ENCODE data around the gene CRYBG1. TPM values are rescaled to one million over a fixed set of nuclear protein-coding genes. Genes with fewer than 3 reads are reported as not detected.

The CRYBG1 gene
- total and polyA plus RNA-seq, 4 donors, result 0.41 to 12.7 (median 5.8) TPM

DNA sequence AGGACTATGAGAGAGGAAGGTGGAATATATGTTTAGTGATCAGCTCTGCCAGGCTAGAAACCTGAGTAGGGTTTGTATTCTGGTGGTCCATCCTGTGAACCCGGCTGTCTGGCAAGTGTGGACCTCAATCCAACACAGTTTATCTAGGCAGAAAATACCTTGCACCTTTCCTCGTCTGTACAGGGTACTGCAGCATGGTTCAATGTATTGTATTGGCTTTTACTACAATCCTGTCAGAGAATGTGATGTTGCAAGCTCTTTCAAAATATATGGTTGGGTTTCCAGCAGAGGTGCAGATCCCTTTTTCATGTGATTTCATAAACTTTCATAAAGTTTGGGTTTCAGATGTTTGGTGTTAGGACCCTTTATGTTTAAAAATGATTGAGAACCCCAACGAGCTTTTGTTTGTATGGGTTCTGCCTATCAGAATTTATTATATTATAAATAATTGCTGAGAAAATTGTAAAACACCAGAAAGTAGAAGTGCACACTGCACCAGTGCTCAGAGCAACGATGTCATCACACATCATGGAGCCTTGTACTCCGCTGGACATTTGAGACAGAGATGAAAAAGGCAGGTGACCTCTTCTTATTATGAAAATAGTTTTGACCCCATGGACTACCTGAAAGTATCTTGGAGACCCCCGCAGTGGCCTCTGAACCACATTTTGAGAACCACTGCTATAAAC is 162.2 kb downstream of the CRYBG1 start:
- intact Hi-C loops (cut with DNase I), result no loop called here
- ATAC-seq (ENCODE audit: low FRiP score) (no peak), DNase-seq (no peak)
- Histone ChIP-seq H3K4me1 (ENCODE audit: control insufficient read depth in 1 of 2, insufficient read depth in 2 of 2, low read length in 2 of 2) (no peaks in the 10 kb centered on the region), H3K4me3 (ENCODE audit: low read length in 2 of 2) (no peak overlapping the region), H3K36me3 (ENCODE audit: control insufficient read depth in 1 of 2, insufficient read depth in 2 of 2, low read length in 1 of 2) (no peaks in the 10 kb centered on the region), H3K27ac (ENCODE audit: low read depth in 1 of 2, low read length in 2 of 2) (no peak overlapping the region), H3K27me3 (ENCODE audit: control insufficient read depth in 1 of 2, insufficient read depth in 2 of 2, low read length in 1 of 2) (no peaks in the 10 kb centered on the region), H3K9me3 (ENCODE audit: control insufficient read depth, low read length) (no peaks in the 10 kb centered on the region)
- 72 to 74% methylated on average over 6 of the region's 6 CpGs for WGBS, 2 donors

DNA sequence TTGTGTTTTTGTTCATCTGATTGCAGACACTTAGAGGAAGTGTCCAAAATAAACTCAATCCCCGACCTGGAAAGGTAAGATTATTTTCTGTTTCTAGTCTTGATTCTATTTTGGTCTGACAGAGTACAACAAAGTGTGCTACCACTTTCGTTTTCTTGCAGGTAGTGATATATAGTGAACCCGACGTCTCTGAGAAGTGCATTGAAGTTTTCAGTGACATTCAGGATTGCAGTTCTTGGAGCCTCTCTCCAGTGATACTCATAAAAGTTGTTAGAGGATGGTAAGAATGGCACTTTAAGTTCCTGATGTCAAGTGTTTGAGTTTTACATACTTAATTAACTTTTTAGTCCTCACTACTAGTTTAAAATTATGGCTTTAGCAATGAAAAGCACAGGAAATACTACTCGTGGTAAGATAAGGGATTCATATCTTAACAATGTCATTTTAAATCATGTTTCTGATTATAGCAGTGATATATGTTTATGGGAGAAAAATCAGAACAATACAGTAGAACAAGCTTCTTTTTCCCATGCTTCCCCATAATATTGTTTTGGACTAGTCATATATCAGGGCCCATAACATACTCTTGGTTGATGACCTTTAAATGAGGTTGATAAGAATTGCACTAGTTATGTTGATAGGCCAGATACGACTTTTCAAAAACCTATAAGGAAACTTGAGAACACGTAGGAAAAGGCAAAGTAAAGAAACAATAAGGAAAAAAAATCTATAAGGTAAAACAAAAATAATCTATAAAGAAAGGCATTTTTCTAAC is 164.8 kb downstream of the CRYBG1 start:
- Histone ChIP-seq H3K36me3 (ENCODE audit: control insufficient read depth in 1 of 2, insufficient read depth in 2 of 2, low read length in 1 of 2) (no peaks in the 10 kb centered on the region), H3K27me3 (ENCODE audit: control insufficient read depth in 1 of 2, insufficient read depth in 2 of 2, low read length in 1 of 2) (no peaks in the 10 kb centered on the region), H3K27ac (ENCODE audit: low read depth in 1 of 2, low read length in 2 of 2) (no peak overlapping the region), H3K4me3 (ENCODE audit: low read length in 2 of 2) (no peak overlapping the region), H3K9me3 (ENCODE audit: control insufficient read depth, low read length) (no peaks in the 10 kb centered on the region), H3K4me1 (ENCODE audit: control insufficient read depth in 1 of 2, insufficient read depth in 2 of 2, low read length in 2 of 2) (no peaks in the 10 kb centered on the region)
- no peak for DNase-seq
- no peak for ATAC-seq (ENCODE audit: low FRiP score)
- intact Hi-C loops (cut with DNase I), result no loop called here
- 36 to 40% methylated on average over 7 of the region's 7 CpGs for WGBS, 2 donors

DNA sequence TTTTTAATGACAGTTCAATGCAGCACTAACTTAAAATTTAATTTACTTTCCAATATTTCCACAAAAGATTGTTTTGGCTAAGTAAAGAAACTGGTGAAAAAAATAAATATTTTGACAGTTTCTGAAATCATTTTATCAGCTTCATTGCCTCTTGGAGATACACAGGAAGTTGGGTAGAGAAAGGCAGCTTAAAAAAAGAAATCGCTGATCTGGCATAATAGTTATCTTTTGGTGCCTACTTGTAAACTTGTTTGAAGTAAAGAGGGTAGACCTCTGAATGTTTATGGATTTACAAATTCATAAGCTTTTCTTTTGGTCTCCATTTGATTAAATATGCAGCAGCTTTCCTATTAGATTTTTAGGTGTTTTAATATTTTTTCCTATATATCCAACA is 165.4 kb downstream of the CRYBG1 start:
- Histone ChIP-seq H3K27me3 (ENCODE audit: control insufficient read depth in 1 of 2, insufficient read depth in 2 of 2, low read length in 1 of 2) (no peaks in the 10 kb centered on the region), H3K27ac (ENCODE audit: low read depth in 1 of 2, low read length in 2 of 2) (no peak overlapping the region), H3K36me3 (ENCODE audit: control insufficient read depth in 1 of 2, insufficient read depth in 2 of 2, low read length in 1 of 2) (no peaks in the 10 kb centered on the region), H3K4me1 (ENCODE audit: control insufficient read depth in 1 of 2, insufficient read depth in 2 of 2, low read length in 2 of 2) (no peaks in the 10 kb centered on the region), H3K9me3 (ENCODE audit: control insufficient read depth, low read length) (no peaks in the 10 kb centered on the region), H3K4me3 (ENCODE audit: low read length in 2 of 2) (no peak overlapping the region)
- no peak for DNase-seq
- ATAC-seq (ENCODE audit: low FRiP score), result no peak
- WGBS, 2 donors, result 87 to 94% methylated on average over 1 of the region's 1 CpG
- intact Hi-C loops (cut with DNase I), result no loop called here

DNA sequence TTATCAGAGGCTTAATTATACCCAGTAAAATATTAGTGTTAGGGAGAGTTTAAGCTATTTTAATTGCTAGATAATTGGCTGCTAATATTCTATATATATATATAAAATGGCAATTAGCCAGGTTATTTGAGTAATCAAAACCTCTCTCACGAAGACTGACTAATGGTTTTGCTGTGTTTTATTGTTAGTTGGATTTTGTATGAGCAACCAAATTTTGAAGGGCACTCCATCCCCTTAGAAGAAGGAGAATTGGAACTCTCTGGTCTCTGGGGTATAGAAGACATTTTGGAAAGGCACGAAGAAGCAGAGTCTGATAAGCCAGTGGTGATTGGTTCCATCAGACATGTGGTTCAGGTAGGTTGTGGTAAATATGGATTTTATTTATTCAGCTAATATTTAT is 166.6 kb downstream of the CRYBG1 start:
- H3K36me3 ChIP-seq (ENCODE audit: control insufficient read depth in 1 of 2, insufficient read depth in 2 of 2, low read length in 1 of 2), result no peaks in the 10 kb centered on the region
- WGBS, 2 donors, result 56 to 66% methylated on average over 2 of the region's 2 CpGs
- H3K4me3 ChIP-seq (ENCODE audit: low read length in 2 of 2), result no peak overlapping the region
- no peak overlapping the region for H3K27ac ChIP-seq (ENCODE audit: low read depth in 1 of 2, low read length in 2 of 2)
- ATAC-seq (ENCODE audit: low FRiP score) (no peak), DNase-seq (no peak)
- H3K4me1 ChIP-seq (ENCODE audit: control insufficient read depth in 1 of 2, insufficient read depth in 2 of 2, low read length in 2 of 2), result no peaks in the 10 kb centered on the region
- no peaks in the 10 kb centered on the region for H3K27me3 ChIP-seq (ENCODE audit: control insufficient read depth in 1 of 2, insufficient read depth in 2 of 2, low read length in 1 of 2)
- intact Hi-C loops (cut with DNase I), result no loop called here
- H3K9me3 ChIP-seq (ENCODE audit: control insufficient read depth, low read length), result no peaks in the 10 kb centered on the region

DNA sequence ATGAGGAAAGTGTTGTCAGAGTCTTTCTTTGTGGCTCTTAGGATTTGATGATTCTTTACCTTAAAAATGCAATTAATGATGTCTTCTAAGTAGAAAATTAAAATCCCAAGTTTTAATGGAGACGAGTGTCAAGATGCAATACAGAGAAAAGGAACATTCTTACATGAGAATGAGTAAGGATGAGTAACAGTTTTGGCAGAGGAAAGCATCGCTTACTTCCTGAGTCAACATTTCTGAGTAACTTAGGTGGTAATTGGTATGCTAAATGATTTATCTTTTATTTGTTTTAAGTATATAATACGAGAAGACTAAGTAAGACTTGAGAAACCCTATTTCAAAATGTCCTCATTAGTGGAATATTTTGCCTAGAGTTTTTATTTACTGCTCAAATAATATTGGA is 167.5 kb downstream of the CRYBG1 start:
- no peaks in the 10 kb centered on the region for H3K36me3 ChIP-seq (ENCODE audit: control insufficient read depth in 1 of 2, insufficient read depth in 2 of 2, low read length in 1 of 2)
- DNase-seq (no peak), ATAC-seq (ENCODE audit: low FRiP score) (no peak)
- H3K27ac ChIP-seq (ENCODE audit: low read depth in 1 of 2, low read length in 2 of 2), result no peak overlapping the region
- 52 to 59% methylated on average over 3 of the region's 3 CpGs for WGBS, 2 donors
- H3K4me3 ChIP-seq (ENCODE audit: low read length in 2 of 2), result no peak overlapping the region
- intact Hi-C loops (cut with DNase I), result no loop called here
- H3K9me3 ChIP-seq (ENCODE audit: control insufficient read depth, low read length), result no peaks in the 10 kb centered on the region
- H3K27me3 ChIP-seq (ENCODE audit: control insufficient read depth in 1 of 2, insufficient read depth in 2 of 2, low read length in 1 of 2), result no peaks in the 10 kb centered on the region
- no peaks in the 10 kb centered on the region for H3K4me1 ChIP-seq (ENCODE audit: control insufficient read depth in 1 of 2, insufficient read depth in 2 of 2, low read length in 2 of 2)

DNA sequence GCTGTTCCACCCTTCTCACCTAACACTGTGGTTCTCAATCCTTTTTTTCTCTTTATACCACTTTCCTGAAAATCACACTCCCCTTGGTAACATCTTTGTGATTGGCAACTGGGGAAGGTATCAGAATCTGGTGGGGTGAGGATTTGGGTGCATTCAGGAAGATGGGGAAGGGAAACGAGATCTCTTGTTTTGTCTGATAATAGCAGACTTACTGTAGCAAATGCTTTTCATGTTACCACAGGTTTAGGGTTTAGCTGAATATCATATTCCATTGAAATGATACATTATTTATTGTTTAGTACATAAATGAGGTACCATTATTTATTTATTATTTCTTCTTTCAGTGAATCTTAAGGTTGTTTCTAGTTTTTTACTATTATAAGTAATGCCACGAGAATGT is 168.0 kb downstream of the CRYBG1 start:
- no peaks in the 10 kb centered on the region for H3K4me1 ChIP-seq (ENCODE audit: control insufficient read depth in 1 of 2, insufficient read depth in 2 of 2, low read length in 2 of 2)
- 79 to 81% methylated on average over 2 of the region's 2 CpGs for WGBS, 2 donors
- H3K27me3 ChIP-seq (ENCODE audit: control insufficient read depth in 1 of 2, insufficient read depth in 2 of 2, low read length in 1 of 2), result no peaks in the 10 kb centered on the region
- H3K9me3 ChIP-seq (ENCODE audit: control insufficient read depth, low read length), result no peaks in the 10 kb centered on the region
- ATAC-seq (ENCODE audit: low FRiP score) (no peak), DNase-seq (no peak)
- H3K4me3 ChIP-seq (ENCODE audit: low read length in 2 of 2), result no peak overlapping the region
- H3K27ac ChIP-seq (ENCODE audit: low read depth in 1 of 2, low read length in 2 of 2), result no peak overlapping the region
- H3K36me3 ChIP-seq (ENCODE audit: control insufficient read depth in 1 of 2, insufficient read depth in 2 of 2, low read length in 1 of 2), result no peaks in the 10 kb centered on the region
- intact Hi-C loops (cut with DNase I), result no loop called here

DNA sequence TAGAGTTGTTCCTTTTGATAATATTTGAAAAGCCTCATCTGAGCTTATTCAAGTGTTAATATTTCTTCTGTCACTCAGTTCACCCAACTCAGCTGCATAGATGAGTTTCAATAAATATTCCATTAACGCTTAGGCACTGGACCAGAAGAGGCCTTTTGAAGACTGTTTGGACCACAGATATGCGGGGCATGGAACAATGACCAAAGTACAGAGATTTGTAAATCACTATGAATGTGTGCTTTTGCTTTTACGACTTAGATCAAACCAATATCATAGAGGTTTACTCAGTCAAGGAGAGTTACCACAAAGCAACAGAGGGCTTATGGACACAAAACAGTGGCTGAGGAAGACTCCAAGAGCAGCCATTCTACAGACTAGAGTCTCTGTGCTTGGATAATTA is 168.9 kb downstream of the CRYBG1 start:
- no peaks in the 10 kb centered on the region for H3K9me3 ChIP-seq (ENCODE audit: control insufficient read depth, low read length)
- no peaks in the 10 kb centered on the region for H3K27me3 ChIP-seq (ENCODE audit: control insufficient read depth in 1 of 2, insufficient read depth in 2 of 2, low read length in 1 of 2)
- H3K36me3 ChIP-seq (ENCODE audit: control insufficient read depth in 1 of 2, insufficient read depth in 2 of 2, low read length in 1 of 2), result no peaks in the 10 kb centered on the region
- intact Hi-C loops (cut with DNase I), result no loop called here
- DNase-seq (no peak), ATAC-seq (ENCODE audit: low FRiP score) (no peak)
- no peaks in the 10 kb centered on the region for H3K4me1 ChIP-seq (ENCODE audit: control insufficient read depth in 1 of 2, insufficient read depth in 2 of 2, low read length in 2 of 2)
- H3K4me3 ChIP-seq (ENCODE audit: low read length in 2 of 2), result no peak overlapping the region
- 87 to 92% methylated on average over 3 of the region's 3 CpGs for WGBS, 2 donors
- no peak overlapping the region for H3K27ac ChIP-seq (ENCODE audit: low read depth in 1 of 2, low read length in 2 of 2)

DNA sequence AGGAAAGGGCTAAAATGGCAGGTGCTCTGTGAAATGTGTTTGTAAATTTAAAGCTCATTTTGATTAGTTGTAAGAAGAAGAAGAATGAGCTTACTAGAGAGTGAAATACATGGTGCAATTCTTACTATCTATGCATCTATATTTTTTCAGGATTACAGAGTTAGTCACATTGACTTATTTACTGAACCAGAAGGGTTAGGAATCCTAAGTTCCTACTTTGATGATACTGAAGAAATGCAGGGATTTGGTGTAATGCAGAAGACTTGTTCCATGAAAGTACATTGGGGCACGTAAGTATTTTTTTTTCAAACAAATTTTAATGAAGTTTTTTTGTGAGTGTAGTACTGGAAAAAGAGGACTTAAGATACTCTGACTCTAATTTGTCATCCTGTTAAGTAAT is 169.5 kb downstream of the CRYBG1 start:
- no peak for ATAC-seq (ENCODE audit: low FRiP score)
- Histone ChIP-seq H3K27ac (ENCODE audit: low read depth in 1 of 2, low read length in 2 of 2) (no peak overlapping the region), H3K4me3 (ENCODE audit: low read length in 2 of 2) (no peak overlapping the region), H3K9me3 (ENCODE audit: control insufficient read depth, low read length) (no peaks in the 10 kb centered on the region), H3K27me3 (ENCODE audit: control insufficient read depth in 1 of 2, insufficient read depth in 2 of 2, low read length in 1 of 2) (no peaks in the 10 kb centered on the region), H3K4me1 (ENCODE audit: control insufficient read depth in 1 of 2, insufficient read depth in 2 of 2, low read length in 2 of 2) (no peaks in the 10 kb centered on the region), H3K36me3 (ENCODE audit: control insufficient read depth in 1 of 2, insufficient read depth in 2 of 2, low read length in 1 of 2) (no peaks in the 10 kb centered on the region)
- 81 to 86% methylated on average over 1 of the region's 1 CpG for WGBS, 2 donors
- intact Hi-C loops (cut with DNase I), result no loop called here
- DNase-seq, result no peak

DNA sequence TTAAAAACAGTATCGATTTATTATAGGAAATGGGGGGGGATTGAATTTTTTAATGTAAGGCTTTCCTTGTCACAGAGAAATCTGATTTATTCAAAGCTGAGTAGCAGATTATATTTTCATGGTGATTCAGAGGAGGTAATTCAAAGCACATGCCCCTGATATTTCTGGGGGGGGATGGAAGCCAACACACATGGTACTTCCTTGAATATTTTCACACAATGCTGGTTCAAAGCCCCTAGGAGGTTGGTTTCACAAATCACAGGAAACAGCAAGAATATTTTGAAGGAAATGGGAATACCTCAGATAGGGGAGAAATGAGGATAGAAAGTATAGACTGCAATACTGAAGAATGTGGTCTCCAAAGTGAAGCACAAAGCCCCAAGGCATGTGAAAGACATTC is 170.0 kb downstream of the CRYBG1 start:
- no peak for DNase-seq
- Histone ChIP-seq H3K27ac (ENCODE audit: low read depth in 1 of 2, low read length in 2 of 2) (no peak overlapping the region), H3K36me3 (ENCODE audit: control insufficient read depth in 1 of 2, insufficient read depth in 2 of 2, low read length in 1 of 2) (no peaks in the 10 kb centered on the region), H3K4me1 (ENCODE audit: control insufficient read depth in 1 of 2, insufficient read depth in 2 of 2, low read length in 2 of 2) (no peaks in the 10 kb centered on the region), H3K9me3 (ENCODE audit: control insufficient read depth, low read length) (no peaks in the 10 kb centered on the region), H3K27me3 (ENCODE audit: control insufficient read depth in 1 of 2, insufficient read depth in 2 of 2, low read length in 1 of 2) (no peaks in the 10 kb centered on the region), H3K4me3 (ENCODE audit: low read length in 2 of 2) (no peak overlapping the region)
- intact Hi-C loops (cut with DNase I), result no loop called here
- WGBS, 2 donors, result 89 to 97% methylated on average over 1 of the region's 1 CpG
- ATAC-seq (ENCODE audit: low FRiP score), result no peak

Data from aorta (tissue), 5 donors.